Activated naive CD4-positive, alpha-beta T cell treated with anti-CD3 and anti-CD28 coated beads, Interleukin-2, amount 10 ng/mL, durations not matched to agents 7 days and 5 days (primary cell): ENCODE results near the gene CAMTA1.

Experiments used
- CTCF ChIA-PET: fragments of 350-600 bp; sonication (Branson Sonifier 250); formaldehyde crosslinking; loops from one replicate; lab custom pipeline; 2021; ENCODE audit warnings: antibody characterized with exemption; lab: Charles Lee
- DNase-seq: peaks from one replicate; pipeline ENCODE4 v3.0.0-alpha.2; 2020
- H3K27ac Mint-ChIP-seq: one replicate; pipeline ENCODE4 v1.8.0; 2021; ENCODE audit warnings: mild to moderate bottlenecking, moderate library complexity, mixed read lengths
- H3K27me3 Mint-ChIP-seq: one replicate; pipeline ENCODE4 v1.8.0; 2021; ENCODE audit warnings: mild to moderate bottlenecking, mixed read lengths
- H3K36me3 Mint-ChIP-seq: one replicate; pipeline ENCODE4 v1.8.0; 2021; ENCODE audit warnings: mixed read lengths
- H3K4me1 Mint-ChIP-seq: one replicate; pipeline ENCODE4 v1.8.0; 2021; ENCODE audit warnings: mixed read lengths
- H3K4me3 Mint-ChIP-seq: one replicate; pipeline ENCODE4 v1.8.0; 2021; ENCODE audit warnings: mild to moderate bottlenecking, moderate library complexity, mixed read lengths
- H3K9me3 Mint-ChIP-seq: one replicate; pipeline ENCODE4 v1.8.0; 2021; ENCODE audit warnings: mixed read lengths

CAMTA1 gene

DNA sequence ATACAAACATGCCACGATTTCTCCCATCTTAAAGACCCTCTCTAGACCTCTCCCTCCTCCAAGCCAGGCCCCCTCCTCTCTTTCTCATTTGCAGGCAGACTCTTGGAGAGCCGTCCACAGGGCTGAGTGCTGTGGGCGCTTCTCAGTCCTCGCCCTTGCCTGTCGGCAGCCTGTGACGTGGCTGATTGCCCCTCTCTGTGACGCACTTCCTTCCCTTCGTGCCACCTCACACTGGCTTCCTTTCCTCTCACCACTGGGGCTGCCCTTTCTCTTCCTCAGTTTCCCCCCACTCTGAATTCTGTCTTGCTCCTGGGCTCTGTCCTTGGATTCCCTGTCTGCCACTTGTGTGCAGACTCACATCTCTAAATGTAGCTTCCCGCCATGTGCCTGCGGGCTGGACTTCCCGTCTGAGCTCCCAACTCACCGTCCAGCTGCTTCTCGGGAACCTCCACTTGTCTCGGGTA is 227.2 kb downstream of the CAMTA1 start:
- Mint-ChIP-seq H3K27me3 (no peaks in the 10 kb centered on the region), H3K36me3 (no peaks in the 10 kb centered on the region), H3K4me1 (no peaks in the 10 kb centered on the region), H3K9me3 (no peaks in the 10 kb centered on the region), H3K27ac (no peak overlapping the region), H3K4me3 (no peak overlapping the region)
- DNase-seq, result no peak
- CTCF ChIA-PET, result no interaction called here

- Mint-ChIP-seq H3K36me3 (no peaks in the 10 kb centered on the region), H3K4me3 (no peak overlapping the region), H3K4me1 (no peaks in the 10 kb centered on the region), H3K27ac (no peak overlapping the region), H3K9me3 (no peaks in the 10 kb centered on the region), H3K27me3 (no peaks in the 10 kb centered on the region)
- CTCF ChIA-PET, result interaction anchor here (1.2 kb wide), 1 partner anchor 28 kb away, joined by 5 read pairs; no protein-coding TSS in a partner anchor
- no peak for DNase-seq
These were observed 228.8 kb downstream of the CAMTA1 start for GRCh38 chr1:7013833-7014639.

DNA sequence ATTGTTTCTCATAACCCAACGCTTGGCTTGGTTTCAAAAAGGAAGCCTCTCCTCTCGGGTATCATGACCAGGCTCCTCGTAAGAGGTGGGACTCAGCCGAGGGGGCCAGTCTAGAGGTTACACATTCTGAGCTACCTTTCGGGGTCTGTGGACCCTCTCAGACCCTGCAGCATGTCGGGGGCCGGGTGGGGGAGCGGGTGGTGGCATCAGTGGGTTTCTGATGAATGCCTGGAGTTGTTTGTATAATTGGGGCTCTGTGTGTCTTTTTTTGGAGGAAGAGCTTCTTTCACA is 229.3 kb downstream of the CAMTA1 start:
- Mint-ChIP-seq H3K9me3 (no peaks in the 10 kb centered on the region), H3K36me3 (no peaks in the 10 kb centered on the region), H3K4me3 (no peak overlapping the region), H3K4me1 (no peaks in the 10 kb centered on the region), H3K27me3 (no peaks in the 10 kb centered on the region), H3K27ac (no peak overlapping the region)
- no peak for DNase-seq
- CTCF ChIA-PET, result interaction anchor here (1.2 kb wide), 1 partner anchor 28 kb away, joined by 5 read pairs; no protein-coding TSS in a partner anchor

DNA sequence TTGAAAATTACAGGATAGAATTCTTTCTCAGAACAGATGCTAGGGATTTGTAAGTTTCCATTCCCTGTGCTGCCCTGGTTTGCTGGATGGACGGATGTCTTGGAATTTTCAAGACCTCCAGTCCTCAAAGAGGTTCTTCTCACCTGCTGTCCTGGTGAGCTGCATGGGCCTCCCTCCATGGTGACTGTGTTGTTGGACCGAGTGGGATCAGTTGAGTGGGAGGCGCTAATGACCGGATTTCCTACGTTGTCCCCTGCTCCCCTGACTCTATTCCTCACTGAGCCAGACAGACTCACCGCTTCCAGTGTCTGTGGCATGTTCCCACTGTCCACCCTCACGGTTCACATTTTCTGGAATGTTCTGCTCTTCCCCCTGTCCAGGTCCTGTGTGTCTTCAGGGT is 229.8 kb downstream of the CAMTA1 start:
- H3K27ac Mint-ChIP-seq, result no peak overlapping the region
- no peaks in the 10 kb centered on the region for H3K4me1 Mint-ChIP-seq
- CTCF ChIA-PET, result interaction anchor here (1.2 kb wide), 1 partner anchor 27 kb away, joined by 5 read pairs; no protein-coding TSS in a partner anchor
- no peak overlapping the region for H3K4me3 Mint-ChIP-seq
- no peak for DNase-seq
- no peaks in the 10 kb centered on the region for H3K27me3 Mint-ChIP-seq
- H3K9me3 Mint-ChIP-seq, result no peaks in the 10 kb centered on the region
- H3K36me3 Mint-ChIP-seq, result no peaks in the 10 kb centered on the region

DNA sequence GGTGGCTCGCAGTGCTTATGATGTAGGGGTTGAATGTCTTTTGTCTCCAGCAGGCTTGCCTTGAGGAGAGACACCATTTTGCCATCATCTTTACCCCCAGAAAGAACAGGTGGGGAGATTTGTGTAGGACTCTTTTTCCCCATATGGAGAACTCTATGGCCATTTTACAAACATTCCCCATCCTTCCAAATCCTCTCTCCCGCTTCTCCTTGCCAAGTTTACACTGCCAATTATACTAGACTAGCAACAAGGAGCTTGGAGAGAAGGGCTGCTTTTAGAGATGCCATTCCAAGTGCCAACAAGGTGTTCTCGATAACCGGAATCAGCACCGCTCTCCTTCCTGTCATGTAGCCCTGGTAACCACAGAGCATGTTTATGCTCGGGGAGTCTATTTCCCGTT is 233.1 kb downstream of the CAMTA1 start:
- H3K4me1 Mint-ChIP-seq, result no peaks in the 10 kb centered on the region
- CTCF ChIA-PET, result no interaction called here
- peaks cover 12% of the 10 kb centered on the region for H3K27me3 Mint-ChIP-seq
- H3K27ac Mint-ChIP-seq, result no peak overlapping the region
- no peaks in the 10 kb centered on the region for H3K36me3 Mint-ChIP-seq
- no peaks in the 10 kb centered on the region for H3K9me3 Mint-ChIP-seq
- H3K4me3 Mint-ChIP-seq, result no peak overlapping the region
- DNase-seq, result no peak

DNA sequence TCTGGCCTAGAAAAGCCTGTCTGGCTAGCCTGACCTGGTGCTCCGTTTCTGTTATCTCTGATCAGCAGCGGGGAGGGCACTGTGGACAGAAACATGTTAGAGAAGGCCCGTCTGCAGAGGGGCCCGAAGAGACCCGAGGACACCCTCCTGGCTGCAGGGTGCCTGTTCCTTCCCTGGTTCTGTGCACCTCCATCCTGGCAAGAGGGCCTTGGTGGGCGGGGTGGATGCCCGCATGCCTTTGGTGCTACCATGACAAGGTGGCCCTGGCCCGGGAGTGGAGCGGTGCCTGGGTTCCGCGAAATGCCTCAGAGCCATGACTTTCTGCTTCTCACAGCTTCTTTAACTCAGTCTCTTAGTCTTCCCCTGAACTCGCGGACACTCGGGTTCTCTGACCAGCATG is 233.6 kb downstream of the CAMTA1 start:
- DNase-seq, result no peak
- CTCF ChIA-PET, result no interaction called here
- no peaks in the 10 kb centered on the region for H3K9me3 Mint-ChIP-seq
- H3K27me3 Mint-ChIP-seq, result peaks cover 12% of the 10 kb centered on the region
- H3K27ac Mint-ChIP-seq, result no peak overlapping the region
- H3K4me1 Mint-ChIP-seq, result no peaks in the 10 kb centered on the region
- H3K4me3 Mint-ChIP-seq, result no peak overlapping the region
- no peaks in the 10 kb centered on the region for H3K36me3 Mint-ChIP-seq

DNA sequence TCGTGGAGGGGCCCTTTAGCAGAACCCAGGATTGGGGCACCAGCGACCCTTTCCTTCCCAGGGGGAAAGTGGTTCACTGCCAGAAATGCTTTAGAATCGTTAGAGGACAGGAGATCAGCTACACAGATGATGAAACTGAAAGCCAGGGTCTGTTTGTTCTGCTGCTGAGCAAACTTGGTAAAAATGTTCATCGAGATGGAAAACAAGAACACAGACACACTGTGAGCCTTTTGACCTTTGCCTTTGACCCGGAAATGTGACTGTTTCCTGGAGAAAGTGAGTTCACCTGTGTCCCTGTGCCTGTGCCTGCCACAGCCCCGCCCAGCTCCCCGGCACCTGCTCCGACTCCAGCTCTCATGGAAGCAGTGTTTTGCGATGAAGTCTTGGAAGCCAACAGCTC is 234.3 kb downstream of the CAMTA1 start:
- CTCF ChIA-PET, result no interaction called here
- H3K36me3 Mint-ChIP-seq, result no peaks in the 10 kb centered on the region
- no peaks in the 10 kb centered on the region for H3K9me3 Mint-ChIP-seq
- H3K4me1 Mint-ChIP-seq, result no peaks in the 10 kb centered on the region
- H3K27me3 Mint-ChIP-seq, result peaks cover 12% of the 10 kb centered on the region
- H3K27ac Mint-ChIP-seq, result no peak overlapping the region
- no peak overlapping the region for H3K4me3 Mint-ChIP-seq
- DNase-seq, result no peak

DNA sequence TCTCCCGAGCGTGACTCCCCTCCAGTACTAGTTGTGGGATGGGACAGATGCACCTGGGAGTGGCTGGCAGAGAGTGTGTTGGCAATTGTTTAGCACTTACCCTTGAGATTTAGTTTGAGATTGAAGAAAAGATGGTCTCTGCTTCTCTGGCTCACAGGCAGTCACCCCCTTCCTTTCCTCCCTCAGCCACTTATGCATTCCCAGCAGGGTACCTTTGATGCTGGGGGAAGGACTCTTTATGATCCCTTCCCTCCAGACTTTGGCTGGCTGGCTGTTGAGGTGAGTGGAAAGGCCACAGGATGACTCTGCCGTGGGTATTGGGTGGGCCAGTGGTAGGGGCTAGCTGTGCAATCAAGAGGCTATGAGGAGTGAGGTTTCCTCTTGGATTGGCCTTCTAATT is 236.8 kb downstream of the CAMTA1 start:
- CTCF ChIA-PET, result no interaction called here
- H3K9me3 Mint-ChIP-seq, result no peaks in the 10 kb centered on the region
- DNase-seq, result no peak
- no peaks in the 10 kb centered on the region for H3K4me1 Mint-ChIP-seq
- H3K27ac Mint-ChIP-seq, result no peak overlapping the region
- peaks cover 12% of the 10 kb centered on the region for H3K27me3 Mint-ChIP-seq
- H3K36me3 Mint-ChIP-seq, result no peaks in the 10 kb centered on the region
- H3K4me3 Mint-ChIP-seq, result no peak overlapping the region

GRCh38 chr1:7025013-7025412 is 239.8 kb downstream of the CAMTA1 start:
- H3K4me1 Mint-ChIP-seq, result no peaks in the 10 kb centered on the region
- CTCF ChIA-PET, result no interaction called here
- H3K27me3 Mint-ChIP-seq, result peaks cover 12% of the 10 kb centered on the region
- H3K4me3 Mint-ChIP-seq, result no peak overlapping the region
- no peaks in the 10 kb centered on the region for H3K9me3 Mint-ChIP-seq
- H3K27ac Mint-ChIP-seq, result no peak overlapping the region
- no peaks in the 10 kb centered on the region for H3K36me3 Mint-ChIP-seq
- DNase-seq, result no peak

DNA sequence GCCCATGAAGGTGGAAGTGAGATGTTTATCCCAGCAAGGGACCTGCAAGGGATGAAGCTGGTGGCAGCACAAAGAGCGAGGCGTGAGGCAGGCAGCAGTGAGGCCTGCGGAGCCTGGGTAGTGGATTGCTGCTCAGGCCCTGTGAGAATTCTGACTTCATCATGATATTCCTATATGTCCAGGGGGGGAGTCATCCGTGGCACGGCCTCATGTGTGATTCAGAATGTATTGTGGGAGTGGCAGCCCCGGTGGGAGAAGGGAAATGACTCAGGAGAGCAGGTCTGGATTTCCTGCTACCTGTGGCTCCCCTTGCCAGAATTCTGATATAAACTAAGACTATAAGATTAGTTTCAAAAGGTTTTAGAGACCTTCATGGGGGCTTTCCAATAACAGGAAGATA is 240.9 kb downstream of the CAMTA1 start:
- no peaks in the 10 kb centered on the region for H3K9me3 Mint-ChIP-seq
- no peak for DNase-seq
- no peaks in the 10 kb centered on the region for H3K36me3 Mint-ChIP-seq
- peaks cover 7% of the 10 kb centered on the region for H3K27me3 Mint-ChIP-seq
- H3K4me3 Mint-ChIP-seq, result no peak overlapping the region
- no peaks in the 10 kb centered on the region for H3K4me1 Mint-ChIP-seq
- no peak overlapping the region for H3K27ac Mint-ChIP-seq
- CTCF ChIA-PET, result no interaction called here

- no peaks in the 10 kb centered on the region for H3K27me3 Mint-ChIP-seq
These were observed 247.7 kb downstream of the CAMTA1 start for GRCh38 chr1:7032992-7033391.

GRCh38 chr1:7036386-7036785 is 251.1 kb downstream of the CAMTA1 start:
- peaks cover 7% of the 10 kb centered on the region for H3K9me3 Mint-ChIP-seq
- DNase-seq, result no peak
- H3K27me3 Mint-ChIP-seq, result peaks cover 5% of the 10 kb centered on the region
- H3K4me3 Mint-ChIP-seq, result no peak overlapping the region
- no peaks in the 10 kb centered on the region for H3K36me3 Mint-ChIP-seq
- H3K27ac Mint-ChIP-seq, result no peak overlapping the region
- no peaks in the 10 kb centered on the region for H3K4me1 Mint-ChIP-seq
- CTCF ChIA-PET, result no interaction called here

More at GRCh38 chr1:7032992-7033391, 247.7 kb downstream of the CAMTA1 start:
- H3K4me1 Mint-ChIP-seq, result no peaks in the 10 kb centered on the region
- H3K4me3 Mint-ChIP-seq, result no peak overlapping the region
- H3K36me3 Mint-ChIP-seq, result no peaks in the 10 kb centered on the region
- H3K27ac Mint-ChIP-seq, result no peak overlapping the region
- H3K9me3 Mint-ChIP-seq, result peaks cover 7% of the 10 kb centered on the region
- no peak for DNase-seq
- CTCF ChIA-PET, result no interaction called here

GRCh38 chr1:7039590-7040220 is 254.5 kb downstream of the CAMTA1 start:
- DNase-seq, result no peak
- H3K36me3 Mint-ChIP-seq, result no peaks in the 10 kb centered on the region
- peaks cover 5% of the 10 kb centered on the region for H3K27me3 Mint-ChIP-seq
- no peaks in the 10 kb centered on the region for H3K4me1 Mint-ChIP-seq
- CTCF ChIA-PET, result no interaction called here
- H3K27ac Mint-ChIP-seq, result no peak overlapping the region
- no peaks in the 10 kb centered on the region for H3K9me3 Mint-ChIP-seq
- no peak overlapping the region for H3K4me3 Mint-ChIP-seq

GRCh38 chr1:7040969-7041695 is 255.9 kb downstream of the CAMTA1 start:
- CTCF ChIA-PET, result interaction anchor here (1.9 kb wide), 1 partner anchor 167 kb away, joined by 5 read pairs; no protein-coding TSS in a partner anchor
- H3K27me3 Mint-ChIP-seq, result peaks cover 5% of the 10 kb centered on the region
- no peaks in the 10 kb centered on the region for H3K9me3 Mint-ChIP-seq
- no peaks in the 10 kb centered on the region for H3K36me3 Mint-ChIP-seq
- no peaks in the 10 kb centered on the region for H3K4me1 Mint-ChIP-seq
- no peak for DNase-seq
- H3K27ac Mint-ChIP-seq, result no peak overlapping the region
- H3K4me3 Mint-ChIP-seq, result no peak overlapping the region
